Breast epithelium (tissue), 3 donors: ENCODE data around the gene RBM26.

Experiments used
- CTCF ChIP-seq, 3 donors: fragments of 450-650 bp; IDR thresholded peaks; one replicate each; pipeline ENCODE4 v1.5.1; 2016 to 2017; ENCODE audit warnings: antibody characterized with exemption in 3 of 3, mild to moderate bottlenecking in 3 of 3, moderate library complexity in 3 of 3
- POLR2A ChIP-seq: fragments of 450-650 bp; IDR thresholded peaks from one replicate; pipeline ENCODE4 v1.6.1; 2016; ENCODE audit warnings: antibody characterized with exemption, mild to moderate bottlenecking, moderate library complexity
- POLR2AphosphoS5 ChIP-seq, 3 donors: sonication (generic); formaldehyde crosslinking; IDR thresholded peaks; one replicate each; pipeline ENCODE4 v1.6.1; 2017; ENCODE audit warnings: antibody characterized with exemption in 3 of 3

GRCh38 chr13:79392882-79393563, 13.0 kb downstream of the RBM26 start:
- TF ChIP-seq POLR2A, result no peak
- TF ChIP-seq CTCF (IDR thresholded peaks at IDR 0.05), result no peak
- TF ChIP-seq POLR2AphosphoS5 (IDR thresholded peaks at IDR 0.05), result no peak
